Hepatocyte (in vitro differentiated cells): ENCODE results near the gene CRB1. TPM values are rescaled to one million over a fixed set of nuclear protein-coding genes. Genes with fewer than 3 reads are reported as not detected.

Source experiments
- DNase-seq: peaks from one replicate; pipeline ENCODE4 v3.0.0-alpha.2; 2016; ENCODE audit warnings: low spot score
- H2AFZ ChIP-seq: fragments of 200-600 bp; sonication (generic); 2 replicates; pipeline ENCODE4 v1.6.0; 2016; ENCODE audit warnings: antibody characterized with exemption, mild to moderate bottlenecking
- H3K27ac ChIP-seq: fragments of 200-600 bp; sonication (generic); 2 replicates; pipeline ENCODE4 v1.5.1; 2016; ENCODE audit warnings: mild to moderate bottlenecking
- H3K27me3 ChIP-seq: fragments of 200-600 bp; sonication (generic); 2 replicates; pipeline ENCODE4 v1.6.1; 2016
- H3K36me3 ChIP-seq: fragments of 200-600 bp; sonication (generic); replicated peaks from 2 replicates; pipeline ENCODE4 v1.5.1; 2016; ENCODE audit warnings: low read depth; ENCODE audit not compliant: insufficient read depth
- H3K4me1 ChIP-seq: fragments of 200-600 bp; sonication (generic); 2 replicates; pipeline ENCODE4 v1.5.1; 2016; ENCODE audit warnings: mild to moderate bottlenecking, moderate library complexity; ENCODE audit not compliant: insufficient read depth
- H3K4me2 ChIP-seq: fragments of 200-600 bp; sonication (generic); 2 replicates; pipeline ENCODE4 v1.6.0; 2016
- H3K4me3 ChIP-seq: fragments of 200-600 bp; sonication (generic); 2 replicates; pipeline ENCODE4 v1.5.1; 2016; ENCODE audit warnings: mild to moderate bottlenecking
- H3K79me2 ChIP-seq: fragments of 200-600 bp; sonication (generic); 2 replicates; pipeline ENCODE4 v1.6.0; 2017; ENCODE audit warnings: mild to moderate bottlenecking
- H3K9me2 ChIP-seq: fragments of 200-600 bp; sonication (generic); replicated peaks from 2 replicates; pipeline ENCODE4 v1.6.0; 2017; ENCODE audit warnings: mild to moderate bottlenecking; ENCODE audit not compliant: insufficient read depth
- H3K9me3 ChIP-seq: fragments of 200-600 bp; sonication (generic); 2 replicates; pipeline ENCODE4 v1.5.1; 2016; ENCODE audit warnings: low read depth, mild to moderate bottlenecking
- H4K20me1 ChIP-seq: fragments of 200-600 bp; sonication (generic); 2 replicates; pipeline ENCODE4 v1.6.0; 2016; ENCODE audit warnings: mild to moderate bottlenecking; ENCODE audit not compliant: insufficient read depth, poor library complexity, severe bottlenecking
- CTCF ChIP-seq: fragments of 200-600 bp; sonication (generic); IDR thresholded peaks from 2 replicates; pipeline ENCODE4 v1.5.1; 2016; ENCODE audit warnings: antibody characterized with exemption, mild to moderate bottlenecking; ENCODE audit not compliant: poor library complexity
- EZH2 ChIP-seq: fragments of 200-600 bp; sonication (generic); IDR thresholded peaks from 2 replicates; pipeline ENCODE4 v1.6.1; 2016; ENCODE audit warnings: antibody characterized with exemption, mild to moderate bottlenecking, borderline replicate concordance
- EZH2phosphoT487 ChIP-seq: fragments of 200-600 bp; sonication (generic); IDR thresholded peaks from one replicate; pipeline ENCODE4 v1.6.1; 2018; ENCODE audit warnings: antibody characterized with exemption, mild to moderate bottlenecking, low read depth, moderate library complexity; ENCODE audit not compliant: unreplicated experiment, severe bottlenecking
- WGBS: methylation state at CpG from one replicate; pipeline ENCODE4 v1.1.6; 2016; ENCODE audit warnings: low lambda C conversion rate; ENCODE audit errors: missing lambda C conversion rate; 5-methylcytosine and 5-hydroxymethylcytosine counted together
- polyA plus RNA-seq: library from polyadenylated mRNA; unstranded; fragments of >200 nt; fragmentation: Nextera tagmentation; extraction: Ambion mirVana; gene quantifications from 2 replicates; pipeline ENCODE4 v1.2.1, GENCODE V29; 2016
- total RNA-seq: library from RNA; depleted of rRNA; stranded (reverse); fragments of >200 nt; gene quantifications from 2 replicates; pipeline ENCODE4 v1.2.3, GENCODE V29; 2014

Gene CRB1
- total and polyA plus RNA-seq, 2 experiments from 2014 or later, result 0.30 TPM; not detected in 1

- H3K79me2 ChIP-seq, result no peaks in the 10 kb centered on the region
- H3K9me2 ChIP-seq, result no peaks in the 10 kb centered on the region
- no peak overlapping the region for H3K27ac ChIP-seq
- peaks cover 3% of the 10 kb centered on the region for H3K4me1 ChIP-seq
- H3K4me2 ChIP-seq, result no peak overlapping the region
- TF ChIP-seq EZH2, result no peak
- no peak for TF ChIP-seq EZH2phosphoT487
- TF ChIP-seq CTCF, result no peak
- H3K4me3 ChIP-seq, result no peak overlapping the region
- 92% methylated on average over 1 of the region's 1 CpG for WGBS
- H3K36me3 ChIP-seq, result no peaks in the 10 kb centered on the region
- no peak overlapping the region for H2AFZ ChIP-seq
- no peaks in the 10 kb centered on the region for H4K20me1 ChIP-seq
- H3K27me3 ChIP-seq, result no peaks in the 10 kb centered on the region
- H3K9me3 ChIP-seq, result no peaks in the 10 kb centered on the region
- DNase-seq, result no peak
These were observed 199.8 kb downstream of the CRB1 start for GRCh38 chr1:197467881-197468280.

GRCh38 chr1:197468543-197469175, 200.6 kb downstream of the CRB1 start:
- Histone ChIP-seq H3K9me2 (no peaks in the 10 kb centered on the region), H3K4me3 (no peak overlapping the region), H3K27me3 (no peaks in the 10 kb centered on the region), H3K4me1 (peaks cover 2% of the 10 kb centered on the region), H3K79me2 (no peaks in the 10 kb centered on the region), H4K20me1 (no peaks in the 10 kb centered on the region), H3K4me2 (no peak overlapping the region), H2AFZ (no peak overlapping the region), H3K36me3 (no peaks in the 10 kb centered on the region), H3K27ac (no peak overlapping the region), H3K9me3 (no peaks in the 10 kb centered on the region)
- DNase-seq, result no peak
- WGBS, result 94% methylated on average over 9 of the region's 9 CpGs
- TF ChIP-seq EZH2phosphoT487, result no peak

- 53% methylated on average over 7 of the region's 7 CpGs for WGBS
These were observed 201.7 kb downstream of the CRB1 start for GRCh38 chr1:197469620-197470210.

More at GRCh38 chr1:197469620-197470210, 201.7 kb downstream of the CRB1 start:
- H3K9me2 ChIP-seq, result no peaks in the 10 kb centered on the region
- DNase-seq, result no peak
- no peak overlapping the region for H3K4me3 ChIP-seq
- no peak overlapping the region for H3K27ac ChIP-seq
- H3K36me3 ChIP-seq, result no peaks in the 10 kb centered on the region
- no peak overlapping the region for H3K4me2 ChIP-seq
- peaks cover under 1% of the 10 kb centered on the region for H3K4me1 ChIP-seq
- H3K9me3 ChIP-seq, result no peaks in the 10 kb centered on the region
- H4K20me1 ChIP-seq, result no peaks in the 10 kb centered on the region
- no peaks in the 10 kb centered on the region for H3K79me2 ChIP-seq
- no peaks in the 10 kb centered on the region for H3K27me3 ChIP-seq
- H2AFZ ChIP-seq, result no peak overlapping the region
- TF ChIP-seq CTCF (no peak), EZH2phosphoT487 (no peak), EZH2 (no peak)
